ENCODE measurements around the gene SMIM33. TPM values are rescaled to one million over a fixed set of nuclear protein-coding genes. Genes with fewer than 3 reads are reported as not detected.
"Not testable (repeated sequence)": the region's sequence is repeated elsewhere in the genome, so short reads cannot be mapped to it uniquely, and the experiment has no call there.

SMIM33 gene
- total RNA-seq, 1 experiment from 2014 or later: not detected

DNA sequence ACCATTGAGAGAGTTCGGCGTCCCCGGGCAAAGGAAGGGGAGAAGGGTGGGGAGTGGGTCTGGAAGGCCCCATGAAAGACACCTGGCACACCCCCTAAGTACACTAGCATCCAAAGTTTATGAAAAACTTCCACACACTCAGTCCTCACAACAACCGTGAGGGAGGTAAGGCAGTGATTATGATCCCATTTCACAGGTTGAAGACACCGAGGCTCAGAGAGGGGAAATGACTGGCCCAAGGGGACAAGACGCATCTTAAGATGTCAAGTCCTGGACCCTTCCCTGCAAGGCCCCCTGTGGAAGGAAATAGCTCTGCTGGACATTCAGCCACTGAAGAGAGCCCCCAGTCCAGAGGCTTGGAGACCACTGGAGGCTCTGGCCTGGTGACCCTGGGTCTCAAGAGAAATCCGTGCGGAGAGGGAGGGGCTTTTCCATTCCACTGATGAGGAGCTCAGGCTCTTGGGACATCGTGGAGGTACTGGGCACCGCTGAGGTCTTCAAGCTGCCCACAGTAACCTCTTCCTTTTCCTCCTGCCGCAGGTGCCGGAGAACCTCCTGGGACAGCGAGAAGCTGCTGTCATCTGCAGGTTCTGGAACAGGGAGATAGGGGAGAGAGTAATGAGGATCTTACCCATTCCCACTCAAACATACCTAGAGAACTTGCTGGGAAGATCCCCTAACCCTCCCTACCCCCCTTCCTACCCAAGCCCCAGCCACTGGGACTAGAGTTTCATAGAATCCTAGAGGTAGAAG is 5.2 kb downstream of the SMIM33 start:
- no peak overlapping the region for H2BK20ac ChIP-seq (ENCODE audit: low read depth, low read length, poor library complexity, severe bottlenecking)
- no peak overlapping the region for H4K8ac ChIP-seq (replicated peaks; ENCODE audit: insufficient read length, low read depth, low read length)
- H3K79me1 ChIP-seq (ENCODE audit: insufficient read depth, low read depth, low read length, poor library complexity, severe bottlenecking): no peaks in the 10 kb centered on the region
- no peak overlapping the region for H3K14ac ChIP-seq (ENCODE audit: insufficient read depth, low read length)
- no peak overlapping the region for H2BK15ac ChIP-seq (ENCODE audit: low read depth, low read length)
- no peak overlapping the region for H3K4ac ChIP-seq (ENCODE audit: low read depth, low read length)
- no peak for DNase-seq
- H3K27ac Mint-ChIP-seq: no peak overlapping the region
- no peak overlapping the region for H4K91ac ChIP-seq (ENCODE audit: insufficient read length, low read depth, low read length)
- TF ChIP-seq, protein P1, sequence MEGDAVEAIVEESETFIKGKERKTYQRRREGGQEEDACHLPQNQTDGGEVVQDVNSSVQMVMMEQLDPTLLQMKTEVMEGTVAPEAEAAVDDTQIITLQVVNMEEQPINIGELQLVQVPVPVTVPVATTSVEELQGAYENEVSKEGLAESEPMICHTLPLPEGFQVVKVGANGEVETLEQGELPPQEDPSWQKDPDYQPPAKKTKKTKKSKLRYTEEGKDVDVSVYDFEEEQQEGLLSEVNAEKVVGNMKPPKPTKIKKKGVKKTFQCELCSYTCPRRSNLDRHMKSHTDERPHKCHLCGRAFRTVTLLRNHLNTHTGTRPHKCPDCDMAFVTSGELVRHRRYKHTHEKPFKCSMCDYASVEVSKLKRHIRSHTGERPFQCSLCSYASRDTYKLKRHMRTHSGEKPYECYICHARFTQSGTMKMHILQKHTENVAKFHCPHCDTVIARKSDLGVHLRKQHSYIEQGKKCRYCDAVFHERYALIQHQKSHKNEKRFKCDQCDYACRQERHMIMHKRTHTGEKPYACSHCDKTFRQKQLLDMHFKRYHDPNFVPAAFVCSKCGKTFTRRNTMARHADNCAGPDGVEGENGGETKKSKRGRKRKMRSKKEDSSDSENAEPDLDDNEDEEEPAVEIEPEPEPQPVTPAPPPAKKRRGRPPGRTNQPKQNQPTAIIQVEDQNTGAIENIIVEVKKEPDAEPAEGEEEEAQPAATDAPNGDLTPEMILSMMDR (conservative IDR thresholded peaks at IDR 0.05): no peak
- no peak overlapping the region for H4K5ac ChIP-seq (ENCODE audit: insufficient read length, low read depth, low read length)
- no CpG with 5 or more reads among the region's 13 CpGs for WGBS (ENCODE audit: extremely low coverage, insufficient read length, low lambda C conversion rate)
- peaks cover 41 to 53% of the 10 kb centered on the region in 2 experiments for H3K4me1 Mint-ChIP-seq
- H3K27ac ChIP-seq (ENCODE audit: insufficient read length, low read depth, low read length): no peak overlapping the region
- no peak overlapping the region for H3K23ac ChIP-seq (ENCODE audit: insufficient read length, low read depth, low read length)
- peaks cover 7% of the 10 kb centered on the region for H3K27me3 Mint-ChIP-seq (ENCODE audit: low read depth)
- no peak overlapping the region for H3K4me3 Mint-ChIP-seq
- H2BK5ac ChIP-seq (ENCODE audit: insufficient read length, low read length): no peak overlapping the region
- no peaks in the 10 kb centered on the region for H3K79me2 ChIP-seq (ENCODE audit: insufficient read depth, low read length)
- no peak overlapping the region for H3T11ph ChIP-seq (ENCODE audit: low read length)
- H3K9me3 Mint-ChIP-seq: no peaks in the 10 kb centered on the region
- H3K4me2 ChIP-seq (ENCODE audit: insufficient read depth, insufficient read length, low read length): no peak overlapping the region
- H3K18ac ChIP-seq (ENCODE audit: insufficient read length, low read depth, low read length): no peak overlapping the region
- no peaks in the 10 kb centered on the region for H3K27me3 ChIP-seq (ENCODE audit: insufficient read depth, low read length)
- H3K56ac ChIP-seq (ENCODE audit: insufficient read length, low read depth, low read length): no peak overlapping the region
- peaks cover 5% of the 10 kb centered on the region; the same call in 1 of the 2 replicates for H3K4me1 ChIP-seq (ENCODE audit: insufficient read depth, low read length)
- H3K9me3 ChIP-seq (ENCODE audit: control insufficient read depth, low read depth, low read length): no peaks in the 10 kb centered on the region
- no peaks in the 10 kb centered on the region for H3K36me3 Mint-ChIP-seq (ENCODE audit: insufficient read depth in 1 of 3, low read depth in 3 of 3)
- H2AFZ ChIP-seq (ENCODE audit: low read length): no peak overlapping the region
- H2BK120ac ChIP-seq (ENCODE audit: low read depth, low read length, poor library complexity, severe bottlenecking): no peak overlapping the region
- no peak overlapping the region for H2BK12ac ChIP-seq (ENCODE audit: insufficient read length, low read depth, low read length)
- no peaks in the 10 kb centered on the region for H3K23me2 ChIP-seq (ENCODE audit: insufficient read length, low read depth, low read length, poor library complexity, severe bottlenecking)
- no peak overlapping the region for H2AK5ac ChIP-seq (ENCODE audit: insufficient read length, low read length)
- H4K20me1 ChIP-seq (ENCODE audit: control insufficient read depth, insufficient read depth, insufficient read length): no peaks in the 10 kb centered on the region
- H3K9ac ChIP-seq (ENCODE audit: extremely low read depth, insufficient read length, low read length): no peak overlapping the region

DNA sequence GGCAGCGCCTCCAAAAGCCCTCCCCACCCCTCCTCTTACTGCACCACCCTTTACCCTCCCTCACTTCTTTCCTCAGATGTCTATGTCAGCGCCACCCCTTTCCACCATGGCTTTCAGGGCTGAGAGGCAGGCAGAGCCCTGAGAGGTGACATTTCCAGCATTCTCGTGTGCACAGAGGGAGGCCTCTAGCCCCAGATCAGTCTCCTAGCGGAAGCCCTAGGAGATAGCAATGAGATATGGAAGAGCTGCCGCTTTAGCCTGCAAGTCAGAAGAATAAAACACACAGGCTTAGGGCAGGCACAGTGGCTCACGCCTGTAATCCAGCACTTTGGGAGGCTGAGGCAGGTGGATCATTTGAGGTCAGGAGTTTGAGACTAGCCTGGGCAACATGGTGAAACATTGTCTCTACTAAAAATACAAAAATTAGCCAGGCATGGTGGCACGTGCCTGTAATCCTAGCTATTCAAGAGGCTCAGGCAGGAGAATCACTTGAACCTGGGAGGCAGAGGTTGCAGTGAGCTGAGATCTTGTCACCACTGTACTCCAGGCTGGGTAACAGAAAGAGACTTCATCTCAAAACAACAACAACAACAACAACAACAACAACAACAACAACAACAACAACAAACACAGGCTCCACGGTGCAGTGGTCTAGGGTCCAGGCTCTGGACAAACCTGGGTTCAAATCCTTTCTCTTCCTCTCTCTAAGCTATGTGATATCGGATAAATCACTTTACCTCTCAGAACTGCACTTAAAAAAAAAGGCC is 8.0 kb downstream of the SMIM33 start:
- not testable (repeated sequence) for H4K5ac ChIP-seq (ENCODE audit: insufficient read length, low read depth, low read length); H3K4me2 ChIP-seq (ENCODE audit: insufficient read depth, insufficient read length, low read length); H3K9me3 ChIP-seq (ENCODE audit: control insufficient read depth, low read depth, low read length); H4K8ac ChIP-seq (replicated peaks; ENCODE audit: insufficient read length, low read depth, low read length); H3K36me3 Mint-ChIP-seq (ENCODE audit: insufficient read depth in 1 of 3, low read depth in 3 of 3); H3K4me3 Mint-ChIP-seq; H2BK12ac ChIP-seq (ENCODE audit: insufficient read length, low read depth, low read length); H3K79me2 ChIP-seq (ENCODE audit: insufficient read depth, low read length); H4K91ac ChIP-seq (ENCODE audit: insufficient read length, low read depth, low read length); H3K56ac ChIP-seq (ENCODE audit: insufficient read length, low read depth, low read length); H3K27me3 ChIP-seq (ENCODE audit: insufficient read depth, low read length); H3T11ph ChIP-seq (ENCODE audit: low read length); H2BK20ac ChIP-seq (ENCODE audit: low read depth, low read length, poor library complexity, severe bottlenecking); H2BK5ac ChIP-seq (ENCODE audit: insufficient read length, low read length); H3K79me1 ChIP-seq (ENCODE audit: insufficient read depth, low read depth, low read length, poor library complexity, severe bottlenecking); H3K9me3 Mint-ChIP-seq; H3K14ac ChIP-seq (ENCODE audit: insufficient read depth, low read length); H3K27me3 Mint-ChIP-seq (ENCODE audit: low read depth); DNase-seq; H2AFZ ChIP-seq (ENCODE audit: low read length); H2BK15ac ChIP-seq (ENCODE audit: low read depth, low read length); H2AK5ac ChIP-seq (ENCODE audit: insufficient read length, low read length); H3K4me1 ChIP-seq (ENCODE audit: insufficient read depth, low read length); H3K9ac ChIP-seq (ENCODE audit: extremely low read depth, insufficient read length, low read length); H3K18ac ChIP-seq (ENCODE audit: insufficient read length, low read depth, low read length); H2BK120ac ChIP-seq (ENCODE audit: low read depth, low read length, poor library complexity, severe bottlenecking); H3K27ac ChIP-seq (ENCODE audit: insufficient read length, low read depth, low read length); H4K20me1 ChIP-seq (ENCODE audit: control insufficient read depth, insufficient read depth, insufficient read length); H3K23me2 ChIP-seq (ENCODE audit: insufficient read length, low read depth, low read length, poor library complexity, severe bottlenecking); H3K23ac ChIP-seq (ENCODE audit: insufficient read length, low read depth, low read length); H3K4ac ChIP-seq (ENCODE audit: low read depth, low read length)
- H3K4me1 Mint-ChIP-seq: peaks cover 15 to 33% of the 10 kb centered on the region in 2 experiments
- peak overlapping the region in 1 of 3 experiments; percentile 38; a peak in 1 of 7 replicates for H3K27ac Mint-ChIP-seq
- WGBS (ENCODE audit: extremely low coverage, insufficient read length, low lambda C conversion rate): no CpG with 5 or more reads among the region's 9 CpGs
